ENCODE results near the gene ZNF816. TPM values are rescaled to one million over a fixed set of nuclear protein-coding genes. Genes with fewer than 3 reads are reported as not detected.
"Not testable (repeated sequence)": the region's sequence is repeated elsewhere in the genome, so short reads cannot be mapped to it uniquely, and the experiment has no call there.

ZNF816 gene
- total RNA-seq, 1 donor from 2014 or later: 7.1 TPM

GRCh38 chr19:52946322-52947310 is 16.1 kb downstream of the ZNF816 start:
- intact Hi-C loops (cut with DNase I): loop anchor here (10.0 kb wide), 1 partner anchor 162 kb away; the partner anchor contains the start of gene ZNF600
- DNase-seq (ENCODE audit: low spot score in 2 of 2): no peak
- TF ChIP-seq CTCF (IDR thresholded peaks at IDR 0.05): no peak

GRCh38 chr19:52945652-52946321 is 16.9 kb downstream of the ZNF816 start:
- Histone ChIP-seq H3K4me3 (no peak overlapping the region), H3K27ac (no peak overlapping the region), H3K27me3 (no peaks in the 10 kb centered on the region), H3K9me3 (peaks cover 38 to 49% of the 10 kb centered on the region in 2 donors), H3K36me3 (peaks cover 7 to 14% of the 10 kb centered on the region in 2 donors), H3K4me1 (peaks cover 0 to 4% of the 10 kb centered on the region in 2 donors)
- no peak for DNase-seq (ENCODE audit: low spot score in 2 of 2)
- TF ChIP-seq CTCF (IDR thresholded peaks at IDR 0.05): no peak
- intact Hi-C loops (cut with DNase I): loop anchor here (10.0 kb wide), 1 partner anchor 161 kb away; the partner anchor contains the start of gene ZNF600

More at GRCh38 chr19:52946322-52947310, 16.1 kb downstream of the ZNF816 start:
- Histone ChIP-seq H3K36me3 (peaks cover 15 to 23% of the 10 kb centered on the region in 2 donors), H3K4me1 (peaks cover 0 to 4% of the 10 kb centered on the region in 2 donors), H3K27ac (no peak overlapping the region), H3K4me3 (no peak overlapping the region), H3K9me3 (peaks cover 46 to 57% of the 10 kb centered on the region in 2 donors), H3K27me3 (no peaks in the 10 kb centered on the region)

GRCh38 chr19:52944703-52945493 is 17.8 kb downstream of the ZNF816 start:
- H3K9me3 ChIP-seq: peaks cover 29 to 40% of the 10 kb centered on the region in 2 donors
- not testable (repeated sequence) for H3K36me3 ChIP-seq; DNase-seq (ENCODE audit: low spot score in 2 of 2); H3K4me3 ChIP-seq; H3K27me3 ChIP-seq; H3K27ac ChIP-seq; H3K4me1 ChIP-seq
- intact Hi-C loops (cut with DNase I): loop anchor here (5.0 to 10.0 kb wide), 3 partner anchors 88 to 1242 kb away; partner anchors contain the start of genes MBOAT7, ZNF468 and ZNF600

GRCh38 chr19:52943884-52944643 is 18.6 kb downstream of the ZNF816 start:
- H3K27me3 ChIP-seq: no peaks in the 10 kb centered on the region
- TF ChIP-seq CTCF (IDR thresholded peaks at IDR 0.05): no peak
- H3K27ac ChIP-seq: no peak overlapping the region
- H3K36me3 ChIP-seq: no peaks in the 10 kb centered on the region
- intact Hi-C loops (cut with DNase I): loop anchor here (5.0 to 10.0 kb wide), 3 partner anchors 87 to 1243 kb away; partner anchors contain the start of genes MBOAT7, ZNF468 and ZNF600
- no peak overlapping the region for H3K4me3 ChIP-seq
- peaks cover 0 to 4% of the 10 kb centered on the region in 2 donors for H3K4me1 ChIP-seq
- H3K9me3 ChIP-seq: peaks cover 21 to 32% of the 10 kb centered on the region in 2 donors
- no peak for DNase-seq (ENCODE audit: low spot score in 2 of 2)

GRCh38 chr19:52943134-52943883 is 19.4 kb downstream of the ZNF816 start:
- peaks cover 0 to 4% of the 10 kb centered on the region in 2 donors for H3K4me1 ChIP-seq
- H3K9me3 ChIP-seq: peaks cover 13 to 25% of the 10 kb centered on the region in 2 donors
- H3K27ac ChIP-seq: peak overlapping the region; percentile 84 to 86
- no peaks in the 10 kb centered on the region for H3K36me3 ChIP-seq
- TF ChIP-seq CTCF (IDR thresholded peaks at IDR 0.05): no peak
- peak overlapping the region; percentile 59 to 78 for H3K4me3 ChIP-seq
- no peaks in the 10 kb centered on the region for H3K27me3 ChIP-seq
- intact Hi-C loops (cut with DNase I): loop anchor here (5.0 to 10.0 kb wide), 3 partner anchors 86 to 1244 kb away; partner anchors contain the start of genes MBOAT7, ZNF468 and ZNF600
- DNase-seq (ENCODE audit: low spot score in 2 of 2): no peak

Data from ascending aorta (tissue), 2 donors.